Loucy (cell line): ENCODE results near the gene TMEM167B.

Source experiments
- H2AFZ ChIP-seq: fragments of 200-600 bp; sonication (generic); 2 replicates; pipeline ENCODE4 v1.6.0; 2016; ENCODE audit warnings: antibody characterized with exemption, mild to moderate bottlenecking, low read length, moderate library complexity
- H3F3A ChIP-seq: fragments of 200-600 bp; 2 replicates; pipeline ENCODE4 v1.6.0; 2016; ENCODE audit warnings: antibody characterized with exemption, low read depth, mild to moderate bottlenecking
- H3K27me3 ChIP-seq: fragments of 200-600 bp; sonication (generic); 2 replicates; pipeline ENCODE4 v1.6.1; 2014; ENCODE audit warnings: low read length, mild to moderate bottlenecking; ENCODE audit not compliant: insufficient read depth, poor library complexity, severe bottlenecking
- H3K36me3 ChIP-seq: fragments of 200-600 bp; sonication (generic); 2 replicates; pipeline ENCODE4 v1.6.1; 2016; ENCODE audit warnings: low read length; ENCODE audit not compliant: insufficient read depth
- H3K4me1 ChIP-seq: fragments of 200-600 bp; sonication (generic); 2 replicates; pipeline ENCODE4 v1.5.1; 2014; ENCODE audit warnings: low read length, mild to moderate bottlenecking; ENCODE audit not compliant: insufficient read depth, poor library complexity, severe bottlenecking
- H3K4me2 ChIP-seq: fragments of 200-600 bp; sonication (generic); 2 replicates; pipeline ENCODE4 v1.6.0; 2014; ENCODE audit warnings: antibody characterized with exemption, low read length, low read depth, mild to moderate bottlenecking; ENCODE audit not compliant: poor library complexity, severe bottlenecking
- H3K4me3 ChIP-seq: fragments of 200-600 bp; sonication (generic); 2 replicates; pipeline ENCODE4 v1.5.1; 2014; ENCODE audit warnings: low read length, mild to moderate bottlenecking, mixed read lengths; ENCODE audit not compliant: poor library complexity, severe bottlenecking
- H3K79me2 ChIP-seq: fragments of 200-600 bp; sonication (generic); 2 replicates; pipeline ENCODE4 v1.6.1; 2014; ENCODE audit warnings: low read length; ENCODE audit not compliant: insufficient read depth
- H3K9ac ChIP-seq: fragments of 200-600 bp; sonication (generic); 2 replicates; pipeline ENCODE4 v1.6.0; 2014; ENCODE audit warnings: mild to moderate bottlenecking, low read depth, low read length, moderate library complexity; ENCODE audit not compliant: poor library complexity, severe bottlenecking
- H3K9me2 ChIP-seq: fragments of 200-600 bp; sonication (generic); replicated peaks from 2 replicates; pipeline ENCODE4 v1.6.1; 2016; ENCODE audit warnings: low read depth, low read length, mixed read lengths
- H3K9me3 ChIP-seq: fragments of 200-600 bp; sonication (generic); 2 replicates; pipeline ENCODE4 v1.6.1; 2014; ENCODE audit warnings: mild to moderate bottlenecking, antibody characterized with exemption, low read length, low read depth; ENCODE audit not compliant: insufficient read depth
- H4K20me1 ChIP-seq: fragments of 200-600 bp; sonication (generic); 2 replicates; pipeline ENCODE4 v1.6.0; 2014; ENCODE audit warnings: antibody characterized with exemption, low read length, mild to moderate bottlenecking; ENCODE audit not compliant: insufficient read depth, poor library complexity, severe bottlenecking
- CTCF ChIP-seq: fragments of 200-600 bp; sonication (generic); conservative IDR thresholded peaks from 2 replicates; pipeline ENCODE4 v1.5.1; 2014; ENCODE audit warnings: mild to moderate bottlenecking, antibody characterized with exemption, low read length
- EZH2phosphoT487 ChIP-seq: fragments of 200-600 bp; IDR thresholded peaks from 2 replicates; pipeline ENCODE4 v1.6.1; 2018; ENCODE audit warnings: antibody characterized with exemption, mild to moderate bottlenecking, moderate library complexity, borderline replicate concordance

Gene TMEM167B

GRCh38 chr1:109075531-109076490, 14.8 kb upstream of the TMEM167B start, which contains the start of gene TAF13:
Gene TAF13, minus strand, starts transcription at chr1:109076003. Its CDS starts 56 bp downstream, at chr1:109075947.
- Histone ChIP-seq H3K4me3 (peak within 1 kb of the TSS; percentile 81), H3F3A (no peaks in the 10 kb centered on the region), H3K79me2 (peaks cover 13% of the 10 kb centered on the region), H2AFZ (peak within 1 kb of the TSS; percentile 96), H3K36me3 (no peaks in the 10 kb centered on the region), H3K9me2 (no peaks in the 10 kb centered on the region), H3K4me1 (peaks cover 11% of the 10 kb centered on the region), H3K4me2 (peak within 1 kb of the TSS; percentile 87), H3K27me3 (no peaks in the 10 kb centered on the region), H3K9me3 (no peaks in the 10 kb centered on the region), H3K9ac (peak within 1 kb of the TSS; percentile 89), H4K20me1 (peaks cover 7% of the 10 kb centered on the region)
- 0 out of 2 replicates have a peak, but pooled peaks have one; percentile 9 for TF ChIP-seq CTCF
- TF ChIP-seq EZH2phosphoT487: no peak

- H3K36me3 ChIP-seq: no peaks in the 10 kb centered on the region
- H3K9me3 ChIP-seq: no peaks in the 10 kb centered on the region
- H3K4me2 ChIP-seq: no peak overlapping the region
- peaks cover 7% of the 10 kb centered on the region for H4K20me1 ChIP-seq
- no peak overlapping the region for H2AFZ ChIP-seq
- peaks cover 13% of the 10 kb centered on the region for H3K79me2 ChIP-seq
- H3K9ac ChIP-seq: no peak overlapping the region
- no peaks in the 10 kb centered on the region for H3K9me2 ChIP-seq
- no peaks in the 10 kb centered on the region for H3K27me3 ChIP-seq
- TF ChIP-seq EZH2phosphoT487 (no peak), CTCF (no peak)
- no peak overlapping the region for H3K4me3 ChIP-seq
- no peaks in the 10 kb centered on the region for H3F3A ChIP-seq
- H3K4me1 ChIP-seq: peaks cover 11% of the 10 kb centered on the region
Observed at GRCh38 chr1:109078317-109078716, 12.2 kb upstream of the TMEM167B start.

- peaks cover 13% of the 10 kb centered on the region for H3K79me2 ChIP-seq
- no peaks in the 10 kb centered on the region for H3K27me3 ChIP-seq
- TF ChIP-seq CTCF (no peak), EZH2phosphoT487 (no peak)
- no peak overlapping the region for H3K4me2 ChIP-seq
- H4K20me1 ChIP-seq: peaks cover 7% of the 10 kb centered on the region
- H3K9ac ChIP-seq: no peak overlapping the region
- H3K9me2 ChIP-seq: no peaks in the 10 kb centered on the region
- H3F3A ChIP-seq: no peaks in the 10 kb centered on the region
- peaks cover 11% of the 10 kb centered on the region for H3K4me1 ChIP-seq
- H3K4me3 ChIP-seq: no peak overlapping the region
- no peaks in the 10 kb centered on the region for H3K9me3 ChIP-seq
- no peaks in the 10 kb centered on the region for H3K36me3 ChIP-seq
- no peak overlapping the region for H2AFZ ChIP-seq
Observed at GRCh38 chr1:109079240-109079622, 11.3 kb upstream of the TMEM167B start.
